GM12878 (cell line): ENCODE data around the gene RFX7.

Source experiments
- FOS ChIP-seq: IDR thresholded peaks from 3 replicates; pipeline ENCODE4 v1.6.1; 2011; ENCODE audit warnings: borderline replicate concordance; ENCODE audit not compliant: insufficient read length; ENCODE audit errors: extremely low read depth
- JUNB ChIP-seq: IDR thresholded peaks from 2 replicates; pipeline ENCODE4 v1.6.1; 2016; ENCODE audit warnings: antibody characterized with exemption, mild to moderate bottlenecking
- NFYA ChIP-seq: IDR thresholded peaks from 2 replicates; pipeline ENCODE4 v1.6.1; 2011; ENCODE audit warnings: low read depth, mild to moderate bottlenecking, low read length, improper control_type of control experiment, borderline replicate concordance
- POLR2A ChIP-seq: IDR thresholded peaks from 2 replicates; pipeline ENCODE4 v1.6.1; 2011; ENCODE audit warnings: low read depth, mild to moderate bottlenecking, low read length
- PRDM15 ChIP-seq: fragments of 450-650 bp; formaldehyde crosslinking; IDR thresholded peaks from 2 replicates; pipeline ENCODE4 v1.4.0; 2020; ENCODE audit warnings: mild to moderate bottlenecking, moderate library complexity
- RBBP5 ChIP-seq: fragments of 200-600 bp; sonication (generic); conservative IDR thresholded peaks from 2 replicates; pipeline ENCODE4 v1.6.1; 2016
- SIN3A ChIP-seq: IDR thresholded peaks from 2 replicates; pipeline ENCODE4 v1.6.1; 2012; ENCODE audit warnings: low read depth, low read length, improper control_type of control experiment

- TF ChIP-seq PRDM15 (CRISPR knock-in tag) (no peak), FOS (no peak), NFYA (no peak), RBBP5 (no peak), POLR2A (no peak), JUNB (no peak), SIN3A (no peak)
Measured at GRCh38 chr15:56053046-56053400, 190.7 kb downstream of the RFX7 start.
